HUES6 (cell line): ENCODE results near the gene HMGXB4.
"Not testable (repeated sequence)": the region's sequence is repeated elsewhere in the genome, so short reads cannot be mapped to it uniquely, and the experiment has no call there.

Experiments used
- H3K27ac ChIP-seq: 2 replicates; pipeline ENCODE4 v1.7.0; 2013; ENCODE audit warnings: low read depth, mild to moderate bottlenecking, low read length, inconsistent platforms
- H3K27me3 ChIP-seq: 2 replicates; pipeline ENCODE4 v1.6.1; 2013; ENCODE audit warnings: low read length; ENCODE audit not compliant: control insufficient read depth, insufficient read depth
- H3K36me3 ChIP-seq: 2 replicates; pipeline ENCODE4 v1.6.1; 2013; ENCODE audit warnings: low read length; ENCODE audit not compliant: control insufficient read depth, insufficient read depth
- H3K4me1 ChIP-seq: 2 replicates; pipeline ENCODE4 v1.6.1; 2013; ENCODE audit warnings: low read length; ENCODE audit not compliant: control insufficient read depth, insufficient read depth
- H3K4me3 ChIP-seq: 2 replicates; pipeline ENCODE4 v1.5.1; 2013; ENCODE audit warnings: low read depth, low read length
- H3K9ac ChIP-seq: one replicate; pipeline ENCODE4 v1.6.1; 2013; ENCODE audit warnings: mild to moderate bottlenecking, low read length
- H3K9me3 ChIP-seq: 2 replicates; pipeline ENCODE4 v1.6.1; 2013; ENCODE audit warnings: low read depth, low read length; ENCODE audit not compliant: control insufficient read depth, insufficient read depth

HMGXB4 gene

GRCh38 chr22:35225010-35225409 is 32.3 kb upstream of the HMGXB4 start:
- H3K4me3 ChIP-seq = no peak overlapping the region
- H3K36me3 ChIP-seq = no peaks in the 10 kb centered on the region
- no peaks in the 10 kb centered on the region for H3K27me3 ChIP-seq
- no peak overlapping the region for H3K9ac ChIP-seq
- no peak overlapping the region for H3K27ac ChIP-seq
- peaks cover 5% of the 10 kb centered on the region; the same call in 1 of the 2 replicates for H3K9me3 ChIP-seq
- H3K4me1 ChIP-seq = peaks cover 19% of the 10 kb centered on the region

- Histone ChIP-seq H3K4me3 (peak overlapping the region; percentile 20; the same call in 1 of the 2 replicates), H3K4me1 (peaks cover 24% of the 10 kb centered on the region), H3K9ac (peak overlapping the region; percentile 81), H3K9me3 (peaks cover 5% of the 10 kb centered on the region; the same call in 1 of the 2 replicates), H3K36me3 (no peaks in the 10 kb centered on the region), H3K27ac (peak overlapping the region; percentile 49; the same call in 1 of the 2 replicates), H3K27me3 (no peaks in the 10 kb centered on the region)
Observed at GRCh38 chr22:35226958-35227647, 30.2 kb upstream of the HMGXB4 start.

- H3K27me3 ChIP-seq = 0 out of 2 replicates have a peak, but pooled peaks cover 3% of the 10 kb centered on the region
- no peak overlapping the region for H3K27ac ChIP-seq
- no peak overlapping the region for H3K9ac ChIP-seq
- no peaks in the 10 kb centered on the region for H3K36me3 ChIP-seq
- peaks cover 5% of the 10 kb centered on the region; the same call in 1 of the 2 replicates for H3K9me3 ChIP-seq
- H3K4me3 ChIP-seq = no peak overlapping the region
- H3K4me1 ChIP-seq = peaks cover 24% of the 10 kb centered on the region
Observed at GRCh38 chr22:35229865-35230264, 27.4 kb upstream of the HMGXB4 start.

GRCh38 chr22:35230417-35230816 is 26.9 kb upstream of the HMGXB4 start:
- Histone ChIP-seq H3K27me3 (0 out of 2 replicates have a peak, but pooled peaks cover 3% of the 10 kb centered on the region), H3K4me3 (no peak overlapping the region), H3K36me3 (no peaks in the 10 kb centered on the region), H3K4me1 (peaks cover 24% of the 10 kb centered on the region), H3K9me3 (peaks cover 5% of the 10 kb centered on the region; the same call in 1 of the 2 replicates), H3K27ac (no peak overlapping the region), H3K9ac (no peak overlapping the region)

GRCh38 chr22:35230839-35231584 is 26.3 kb upstream of the HMGXB4 start:
- Histone ChIP-seq H3K4me3 (no peak overlapping the region), H3K9ac (no peak overlapping the region), H3K4me1 (peaks cover 24% of the 10 kb centered on the region), H3K27ac (no peak overlapping the region), H3K9me3 (peaks cover 5% of the 10 kb centered on the region; the same call in 1 of the 2 replicates), H3K27me3 (0 out of 2 replicates have a peak, but pooled peaks cover 3% of the 10 kb centered on the region), H3K36me3 (no peaks in the 10 kb centered on the region)

- Histone ChIP-seq H3K4me3 (no peak overlapping the region), H3K36me3 (no peaks in the 10 kb centered on the region), H3K27me3 (0 out of 2 replicates have a peak, but pooled peaks cover 3% of the 10 kb centered on the region), H3K27ac (no peak overlapping the region), H3K9me3 (peaks cover 5% of the 10 kb centered on the region; the same call in 1 of the 2 replicates), H3K9ac (no peak overlapping the region), H3K4me1 (peaks cover 17% of the 10 kb centered on the region)
Observed at GRCh38 chr22:35231585-35232084, 25.7 kb upstream of the HMGXB4 start.

- H3K4me1 ChIP-seq, H3K9ac ChIP-seq, H3K4me3 ChIP-seq, H3K27me3 ChIP-seq, H3K9me3 ChIP-seq, H3K36me3 ChIP-seq, H3K27ac ChIP-seq: not testable (repeated sequence)
Observed at GRCh38 chr22:35238749-35239148, 18.5 kb upstream of the HMGXB4 start.

GRCh38 chr22:35244507-35244906 is 12.8 kb upstream of the HMGXB4 start:
- not testable (repeated sequence) for H3K27ac ChIP-seq, H3K4me3 ChIP-seq, H3K36me3 ChIP-seq, H3K27me3 ChIP-seq, H3K4me1 ChIP-seq, H3K9me3 ChIP-seq, H3K9ac ChIP-seq

- H3K4me3 ChIP-seq = no peak overlapping the region
- H3K9me3 ChIP-seq = no peaks in the 10 kb centered on the region
- H3K27ac ChIP-seq = no peak overlapping the region
- H3K4me1 ChIP-seq = no peaks in the 10 kb centered on the region
- no peaks in the 10 kb centered on the region for H3K27me3 ChIP-seq
- no peak overlapping the region for H3K9ac ChIP-seq
- H3K36me3 ChIP-seq = no peaks in the 10 kb centered on the region
Observed at GRCh38 chr22:35250156-35250555, 7.1 kb upstream of the HMGXB4 start.

GRCh38 chr22:35253946-35254345 is 3.3 kb upstream of the HMGXB4 start:
- H3K27ac ChIP-seq = no peak overlapping the region
- no peaks in the 10 kb centered on the region for H3K27me3 ChIP-seq
- no peak overlapping the region for H3K4me3 ChIP-seq
- H3K9ac ChIP-seq = no peak overlapping the region
- 0 out of 2 replicates have a peak, but pooled peaks cover 1% of the 10 kb centered on the region for H3K36me3 ChIP-seq
- no peaks in the 10 kb centered on the region for H3K9me3 ChIP-seq
- peaks cover 15% of the 10 kb centered on the region; the same call in 1 of the 2 replicates for H3K4me1 ChIP-seq

GRCh38 chr22:35257002-35257320 is 332 bp upstream of the HMGXB4 start:
- H3K27me3 ChIP-seq = no peaks in the 10 kb centered on the region
- H3K27ac ChIP-seq = peak overlapping the region; percentile 99; the same call in 1 of the 2 replicates
- peak overlapping the region; percentile 96 for H3K4me3 ChIP-seq
- peaks cover 9% of the 10 kb centered on the region for H3K36me3 ChIP-seq
- peak overlapping the region; percentile 90 for H3K9ac ChIP-seq
- peaks cover 18% of the 10 kb centered on the region; the same call in 1 of the 2 replicates for H3K4me1 ChIP-seq
- no peaks in the 10 kb centered on the region for H3K9me3 ChIP-seq
